ENCODE results near the gene IFIT1.
"Not testable (repeated sequence)": the region's sequence is repeated elsewhere in the genome, so short reads cannot be mapped to it uniquely, and the experiment has no call there.

Gene IFIT1

DNA sequence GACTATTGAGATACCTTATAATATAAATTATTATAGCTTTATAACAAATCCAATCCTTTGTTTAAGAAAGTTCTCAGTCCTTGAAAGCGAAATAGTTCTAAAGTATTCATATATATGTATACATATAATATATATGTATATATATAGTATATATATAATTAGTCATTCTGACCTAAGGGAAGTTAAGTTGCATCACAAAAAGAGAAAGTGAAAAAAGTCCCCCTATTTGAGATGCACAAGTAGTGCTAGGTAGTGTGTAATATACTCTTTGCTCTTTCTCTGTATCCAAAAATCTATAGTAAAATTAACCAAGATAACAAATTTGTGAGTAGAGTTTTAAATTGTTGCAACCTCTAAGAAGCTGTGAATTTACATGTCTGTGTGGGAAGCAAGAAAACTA, 27.9 kb upstream of the IFIT1 start:
- DNase-seq (ENCODE audit: low spot score), result no peak

GRCh38 chr10:89367529-89367928, 24.9 kb upstream of the IFIT1 start:
- DNase-seq (ENCODE audit: low spot score), result peak; percentile 25

DNA sequence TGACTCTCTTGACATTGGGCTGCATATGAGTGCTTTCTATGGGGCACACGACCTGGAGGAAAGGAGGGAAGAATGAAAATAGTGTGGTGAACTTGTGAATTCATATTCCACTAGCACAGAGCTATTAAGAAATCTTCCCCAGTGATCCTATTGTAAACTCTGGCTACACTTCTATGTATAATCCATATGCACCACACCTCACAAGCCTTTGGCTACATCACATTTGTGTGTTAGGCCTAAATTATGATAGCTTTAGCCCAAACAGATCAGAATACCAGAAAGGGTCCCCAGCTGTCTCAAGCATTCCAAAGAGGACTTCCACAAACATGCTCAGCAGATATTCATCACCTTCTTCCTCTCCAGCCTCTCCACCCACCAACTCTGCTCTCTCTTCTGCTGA, 24.3 kb upstream of the IFIT1 start:
- DNase-seq (ENCODE audit: low spot score), result no peak

DNA sequence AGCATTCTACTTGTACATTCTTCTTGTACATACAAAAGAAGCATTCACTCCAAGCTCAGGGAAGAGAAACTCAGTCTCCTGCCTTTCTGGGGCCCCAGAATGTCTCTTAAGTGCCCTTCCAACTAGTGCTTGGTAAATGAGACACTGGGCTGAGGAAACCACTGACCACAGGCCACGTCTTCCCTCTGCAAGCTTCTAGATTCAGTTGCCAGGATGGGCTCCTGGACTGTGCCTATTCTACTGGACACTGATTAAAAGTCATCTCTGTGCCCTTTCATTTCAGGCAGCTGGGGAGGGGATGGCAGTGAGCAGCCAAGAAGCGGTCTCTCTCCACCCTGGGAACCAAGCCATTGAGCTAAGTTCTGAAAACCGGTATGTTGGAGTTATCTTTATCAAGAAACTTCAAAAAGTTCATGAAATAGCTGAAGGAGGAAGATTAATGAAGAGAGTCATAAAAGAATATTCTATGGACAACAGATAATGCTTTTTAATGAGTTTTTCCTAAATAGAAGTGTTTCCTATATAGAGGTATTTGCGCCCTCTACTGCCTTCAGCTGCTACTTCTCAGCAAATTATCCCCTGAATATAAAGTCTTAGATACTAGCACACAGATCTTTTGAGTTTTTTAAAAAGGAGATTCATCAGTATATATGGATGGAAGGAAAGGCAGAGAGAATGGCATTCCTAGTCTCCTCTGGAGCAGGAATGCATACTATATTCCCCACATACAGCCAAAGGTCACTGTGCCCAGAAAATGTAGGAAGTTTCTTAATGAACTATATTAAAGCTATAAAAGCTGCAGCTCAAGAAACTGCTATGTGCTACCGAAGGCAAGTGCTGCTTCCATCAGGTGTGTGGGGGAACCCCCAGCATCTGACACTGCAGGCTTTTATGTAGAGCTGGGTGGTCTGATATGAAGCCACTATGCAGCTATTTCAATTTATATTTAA, 23.0 kb upstream of the IFIT1 start:
- peak; percentile 20 for DNase-seq (ENCODE audit: low spot score)

DNA sequence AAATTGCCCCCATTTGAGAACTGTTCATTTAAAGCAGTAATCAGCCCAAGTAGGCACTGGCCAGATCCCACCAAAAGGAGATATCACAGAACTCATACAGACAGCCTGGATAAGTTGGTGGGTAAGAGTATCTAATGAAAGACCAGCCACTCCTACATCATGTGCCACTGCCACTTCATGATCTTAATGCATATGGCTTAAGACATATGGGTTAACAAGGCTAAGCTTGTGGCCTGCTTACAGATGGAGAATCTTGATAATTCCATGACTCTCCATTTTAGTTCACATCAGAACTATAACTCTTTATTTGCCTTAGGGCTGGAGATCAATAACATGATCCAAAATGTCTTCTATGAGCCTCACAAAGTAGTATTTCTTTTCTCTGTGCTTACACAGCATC, 21.3 kb upstream of the IFIT1 start:
- no peak for DNase-seq (ENCODE audit: low spot score)

- no peak for DNase-seq (ENCODE audit: low spot score)
Observed at GRCh38 chr10:89371987-89372386, 20.4 kb upstream of the IFIT1 start.

DNA sequence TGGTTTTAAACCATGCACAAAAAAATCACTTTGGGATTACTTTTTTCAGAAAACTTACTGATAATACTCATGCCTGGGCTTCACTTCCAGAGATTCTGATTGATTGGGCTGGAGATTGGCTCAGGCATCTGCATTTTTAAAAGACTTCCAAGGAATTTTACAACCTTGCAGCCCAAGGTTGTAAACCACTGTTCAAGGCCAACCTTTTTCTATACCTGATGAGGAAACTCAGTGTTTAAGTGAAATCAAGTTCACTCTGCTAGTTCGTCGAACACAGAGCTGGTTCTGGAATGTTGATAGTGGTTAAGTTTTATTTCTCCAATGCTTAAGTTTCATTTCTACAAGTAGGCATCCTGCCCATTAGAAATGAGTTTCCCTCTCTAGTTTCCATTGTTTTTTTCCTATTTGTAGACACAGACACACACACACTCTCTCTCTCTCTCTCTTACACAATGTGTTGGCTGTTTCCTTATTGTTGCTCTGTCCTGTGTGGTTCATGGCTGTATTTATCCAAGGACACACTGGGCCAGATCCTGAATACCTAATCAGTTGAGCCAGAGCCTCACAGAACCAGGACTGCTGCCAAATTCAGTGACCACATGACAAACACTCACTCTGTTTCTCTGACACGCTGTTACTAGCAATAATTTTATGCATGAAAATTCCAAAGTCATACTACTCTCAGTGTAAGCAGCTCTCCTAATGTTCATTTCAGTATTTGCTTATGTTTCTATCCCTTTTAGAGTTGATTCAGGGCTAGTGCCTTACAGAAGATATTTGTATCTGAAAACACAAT, 18.3 kb upstream of the IFIT1 start:
- no peak for DNase-seq (ENCODE audit: low spot score)

- DNase-seq (ENCODE audit: low spot score), result no peak
Observed at GRCh38 chr10:89374713-89375141, 17.7 kb upstream of the IFIT1 start.

GRCh38 chr10:89377705-89378637, 14.5 kb upstream of the IFIT1 start, which contains the start of gene IFIT1B:
IFIT1B (plus strand) TSS chr10:89378056; CDS start chr10:89378136, 80 bp downstream.
- DNase-seq (ENCODE audit: low spot score), result no peak

GRCh38 chr10:89379103-89379502, 13.3 kb upstream of the IFIT1 start:
- DNase-seq (ENCODE audit: low spot score), result no peak

DNA sequence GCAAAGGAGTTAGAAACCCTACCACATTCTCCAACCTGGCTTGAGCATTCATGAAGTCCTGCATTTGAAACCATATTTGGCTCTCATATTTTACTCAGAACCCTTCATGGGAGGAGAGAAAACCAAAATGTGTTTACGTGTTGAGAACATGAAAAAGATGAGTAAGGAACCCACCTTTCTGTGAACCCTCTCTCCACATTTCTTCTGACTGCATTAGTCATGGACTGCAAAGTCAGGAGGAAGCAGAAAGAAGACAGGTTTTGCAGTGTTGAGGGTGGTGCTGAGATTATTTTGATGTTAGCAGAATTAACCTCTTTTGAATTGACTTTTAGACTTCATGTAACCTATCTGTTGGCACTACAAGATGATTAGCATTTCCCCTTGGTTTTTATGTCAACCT, 9.7 kb upstream of the IFIT1 start:
- no peak for DNase-seq (ENCODE audit: low spot score)

DNA sequence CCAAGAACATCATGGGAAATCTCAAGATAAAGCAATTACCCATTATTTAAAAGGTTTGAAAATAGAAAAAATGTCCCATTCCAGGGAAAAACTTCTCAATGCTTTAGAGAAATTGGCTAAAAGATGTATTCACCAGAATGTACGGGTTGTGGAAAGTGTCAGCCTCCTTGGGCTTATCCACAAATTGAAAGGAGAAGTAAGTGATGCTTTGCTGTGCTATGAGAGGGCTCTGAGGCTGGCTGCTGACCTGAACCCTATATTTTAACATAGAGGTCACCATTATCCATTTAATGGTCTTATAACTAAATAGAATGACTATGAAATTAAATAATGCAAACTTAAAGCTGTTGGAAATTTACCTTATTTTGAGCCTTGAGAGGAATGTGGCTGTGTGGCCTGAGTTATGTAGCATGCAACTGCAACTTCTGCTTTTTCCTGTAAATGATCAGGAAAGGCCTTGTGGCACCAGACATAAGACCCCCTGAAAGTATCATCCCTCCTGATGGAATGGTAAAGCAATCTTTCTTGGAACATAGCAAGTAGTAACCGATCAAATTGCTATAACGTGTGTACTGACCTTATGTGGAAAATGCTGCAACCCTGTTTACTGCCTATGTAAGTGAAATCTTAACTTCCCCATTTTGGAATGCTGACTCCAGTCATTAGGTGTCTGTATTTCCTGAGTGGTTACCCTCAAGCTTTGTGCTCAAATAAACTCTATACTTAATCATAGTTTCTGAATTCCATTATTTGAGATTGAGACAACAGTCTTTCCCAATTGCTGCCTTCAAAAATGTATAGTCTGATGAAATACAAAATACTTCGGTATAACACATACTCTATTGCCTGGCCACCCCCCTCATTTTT, 7.7 kb upstream of the IFIT1 start:
- DNase-seq (ENCODE audit: low spot score), result no peak

DNA sequence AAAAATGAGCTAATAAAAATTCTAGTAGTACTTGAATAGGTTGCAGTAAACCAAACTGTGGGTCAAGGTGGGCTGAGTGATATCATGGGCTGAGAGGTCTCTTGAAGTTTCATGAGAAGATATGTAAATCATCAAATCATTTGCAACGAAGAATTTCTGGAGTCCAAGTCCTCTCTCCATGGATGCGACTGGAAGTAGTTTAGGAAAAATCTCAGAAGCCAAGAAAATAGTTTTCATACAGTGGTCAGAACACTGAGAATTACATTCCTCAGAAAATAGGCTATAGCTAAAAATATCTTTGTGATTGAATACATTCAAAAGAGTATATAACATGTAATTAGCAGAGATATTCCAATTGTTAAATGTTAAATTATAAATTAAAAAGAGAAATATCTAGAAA, 3.6 kb upstream of the IFIT1 start:
- no peak for DNase-seq (ENCODE audit: low spot score)

DNA sequence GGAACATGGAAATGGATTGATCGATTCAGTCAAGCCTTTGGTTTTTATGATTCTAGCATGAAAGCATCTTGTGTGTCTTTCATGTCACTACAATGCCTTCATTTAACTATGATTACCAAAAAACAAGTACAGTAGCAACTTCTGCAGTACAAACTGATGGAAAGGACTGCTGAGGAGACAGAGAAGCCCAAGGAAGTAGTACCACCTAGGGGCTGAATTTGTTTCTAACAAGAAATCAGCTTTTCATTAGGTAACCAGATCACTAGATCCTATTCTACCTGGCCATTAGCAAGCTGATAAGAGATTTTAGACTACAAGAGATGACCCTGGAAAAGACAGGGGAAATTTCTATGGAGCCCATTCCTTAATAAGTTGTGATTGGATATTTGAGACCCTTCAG, 3.2 kb upstream of the IFIT1 start:
- peak; percentile 26 for DNase-seq (ENCODE audit: low spot score)

- no peak for DNase-seq (ENCODE audit: low spot score)
Observed at GRCh38 chr10:89390476-89391225, 1.8 kb upstream of the IFIT1 start.

- DNase-seq (ENCODE audit: low spot score), result not testable (repeated sequence)
Observed at GRCh38 chr10:89391226-89391576, 1.2 kb upstream of the IFIT1 start.

- no peak for DNase-seq (ENCODE audit: low spot score)
Observed at GRCh38 chr10:89392974-89393373, 551 bp downstream of the IFIT1 start.

- no peak for DNase-seq (ENCODE audit: low spot score)
Observed at GRCh38 chr10:89393898-89394297, 1.5 kb downstream of the IFIT1 start.

DNA sequence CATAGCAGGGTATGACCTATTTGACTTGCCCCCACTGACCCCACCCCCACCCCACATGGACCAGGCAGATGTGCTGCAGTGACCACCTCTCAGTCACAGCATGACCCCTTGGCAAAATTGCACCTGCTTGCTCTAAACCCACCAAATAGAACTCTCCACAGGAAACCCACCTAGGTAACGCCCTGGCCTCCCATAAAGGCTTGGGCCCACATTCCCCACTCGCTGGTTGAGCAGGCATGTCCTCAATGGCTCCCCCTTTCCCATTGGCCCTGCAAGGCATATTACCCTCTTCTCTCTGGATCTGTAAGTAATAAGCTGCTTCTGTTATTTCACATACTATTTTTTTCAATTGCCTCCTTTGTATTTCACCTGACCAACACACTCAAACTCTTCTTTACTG, 2.7 kb downstream of the IFIT1 start:
- DNase-seq (ENCODE audit: low spot score), result no peak
